GM19351 (cell line): ENCODE measurements around the gene DEGS1.

Experiments used
- ATAC-seq: cut with Tn5 transposase; IDR thresholded peaks from one replicate; pipeline ENCODE4 v1.9.1; 2021; ENCODE audit warnings: mild to moderate bottlenecking, moderate library complexity; ENCODE audit not compliant: unreplicated experiment

The DEGS1 gene

GRCh38 chr1:224182866-224183590, at the start of gene DEGS1:
Gene DEGS1, plus strand, starts transcription at chr1:224183240. Its CDS starts 97 bp downstream, at chr1:224183337.
- peak; percentile 55 for ATAC-seq

- no peak for ATAC-seq
Observed at GRCh38 chr1:224133741-224134299, 49.2 kb upstream of the DEGS1 start.

- no peak for ATAC-seq
Observed at GRCh38 chr1:224137518-224137917, 45.5 kb upstream of the DEGS1 start.

GRCh38 chr1:224138198-224138597, 44.8 kb upstream of the DEGS1 start:
- ATAC-seq: no peak

GRCh38 chr1:224141693-224142092, 41.3 kb upstream of the DEGS1 start:
- no peak for ATAC-seq

GRCh38 chr1:224149709-224150108, 33.3 kb upstream of the DEGS1 start:
- ATAC-seq: no peak

GRCh38 chr1:224151117-224151516, 31.9 kb upstream of the DEGS1 start:
- ATAC-seq: no peak

GRCh38 chr1:224157316-224157715, 25.7 kb upstream of the DEGS1 start:
- no peak for ATAC-seq

GRCh38 chr1:224159541-224159940, 23.5 kb upstream of the DEGS1 start:
- ATAC-seq: no peak

GRCh38 chr1:224160171-224160682, 22.8 kb upstream of the DEGS1 start:
- no peak for ATAC-seq

GRCh38 chr1:224162768-224163167, 20.3 kb upstream of the DEGS1 start:
- no peak for ATAC-seq

GRCh38 chr1:224163311-224163710, 19.7 kb upstream of the DEGS1 start:
- ATAC-seq: no peak

GRCh38 chr1:224168859-224169380, 14.1 kb upstream of the DEGS1 start:
- peak; percentile 91 for ATAC-seq

- ATAC-seq: no peak
Observed at GRCh38 chr1:224169718-224170270, 13.2 kb upstream of the DEGS1 start.

GRCh38 chr1:224170343-224170742, 12.7 kb upstream of the DEGS1 start:
- no peak for ATAC-seq

- no peak for ATAC-seq
Observed at GRCh38 chr1:224170748-224171478, 12.1 kb upstream of the DEGS1 start.

GRCh38 chr1:224172229-224172628, 10.8 kb upstream of the DEGS1 start:
- no peak for ATAC-seq

- no peak for ATAC-seq
Observed at GRCh38 chr1:224173523-224173922, 9.5 kb upstream of the DEGS1 start.

- no peak for ATAC-seq
Observed at GRCh38 chr1:224175617-224176016, 7.4 kb upstream of the DEGS1 start.

GRCh38 chr1:224177356-224177999, 5.6 kb upstream of the DEGS1 start:
- no peak for ATAC-seq

- no peak for ATAC-seq
Observed at GRCh38 chr1:224178894-224179293, 4.1 kb upstream of the DEGS1 start.
